Smooth muscle cell (in vitro differentiated cells): Measurements from ENCODE around the gene RGS2. TPM values are rescaled to one million over a fixed set of nuclear protein-coding genes. Genes with fewer than 3 reads are reported as not detected.

Experiments used
- DNase-seq: peaks from one replicate; lab custom pipeline; 2025; ENCODE audit not compliant: unreplicated experiment; lab: John Stamatoyannopoulos, UW
- H2AFZ ChIP-seq: fragments of 200-600 bp; sonication (generic); 2 replicates; pipeline ENCODE4 v1.6.0; 2016; ENCODE audit warnings: antibody characterized with exemption, low read depth, mild to moderate bottlenecking
- H3F3A ChIP-seq: fragments of 200-600 bp; sonication (generic); 2 replicates; pipeline ENCODE4 v1.6.0; 2017; ENCODE audit warnings: antibody characterized with exemption, low read depth
- H3K27ac ChIP-seq: fragments of 200-600 bp; sonication (generic); 2 replicates; pipeline ENCODE4 v1.5.1; 2016; ENCODE audit warnings: low read depth, mild to moderate bottlenecking
- H3K27me3 ChIP-seq: fragments of 200-600 bp; sonication (generic); 2 replicates; pipeline ENCODE4 v1.6.1; 2016; ENCODE audit warnings: low read depth, mild to moderate bottlenecking
- H3K36me3 ChIP-seq: fragments of 200-600 bp; sonication (generic); 2 replicates; pipeline ENCODE4 v1.5.1; 2016; ENCODE audit warnings: low read depth
- H3K4me1 ChIP-seq: fragments of 200-600 bp; sonication (generic); 2 replicates; pipeline ENCODE4 v1.5.1; 2016; ENCODE audit warnings: low read depth
- H3K4me2 ChIP-seq: fragments of 200-600 bp; sonication (generic); 2 replicates; pipeline ENCODE4 v1.6.0; 2016; ENCODE audit warnings: mild to moderate bottlenecking
- H3K4me3 ChIP-seq: fragments of 200-600 bp; sonication (generic); 2 replicates; pipeline ENCODE4 v1.5.1; 2016; ENCODE audit warnings: mild to moderate bottlenecking
- H3K79me2 ChIP-seq: fragments of 200-600 bp; sonication (generic); 2 replicates; pipeline ENCODE4 v1.6.0; 2016; ENCODE audit warnings: low read depth, mild to moderate bottlenecking
- H3K9ac ChIP-seq: fragments of 200-600 bp; sonication (generic); 2 replicates; pipeline ENCODE4 v1.6.0; 2016; ENCODE audit warnings: low read depth
- H3K9me3 ChIP-seq: fragments of 200-600 bp; sonication (generic); replicated peaks from 2 replicates; pipeline ENCODE4 v1.5.1; 2016; ENCODE audit warnings: low read depth
- H4K20me1 ChIP-seq: fragments of 200-600 bp; sonication (generic); 2 replicates; pipeline ENCODE4 v1.6.0; 2016; ENCODE audit warnings: low read depth
- WGBS: methylation state at CpG from one replicate; pipeline ENCODE4 v1.1.7; 2016; ENCODE audit warnings: low lambda C conversion rate; 5-methylcytosine and 5-hydroxymethylcytosine counted together
- polyA plus RNA-seq: library from polyadenylated mRNA; unstranded; fragments of >200 nt; fragmentation: Nextera tagmentation; extraction: Ambion mirVana; gene quantifications from 2 replicates; pipeline ENCODE4 v1.2.1, GENCODE V29; 2016
- total RNA-seq: library from RNA; depleted of rRNA; stranded (reverse); fragments of >200 nt; gene quantifications from 2 replicates; pipeline ENCODE4 v1.2.3, GENCODE V29; 2014
- TF ChIP-seq, protein P1 (sequence below): fragments of 200-600 bp; sonication (generic); IDR thresholded peaks from 2 replicates; pipeline ENCODE4 v1.5.1; 2017; ENCODE audit warnings: borderline replicate concordance, mild to moderate bottlenecking, antibody characterized with exemption; ENCODE audit not compliant: insufficient read depth, poor library complexity, severe bottlenecking

The RGS2 gene
- total and polyA plus RNA-seq, 2 experiments from 2014 or later: 122 to 153 TPM

GRCh38 chr1:192810253-192810880 is 1.5 kb downstream of the RGS2 start:
- no peak overlapping the region for H2AFZ ChIP-seq
- H3K27ac ChIP-seq: peak overlapping the region; percentile 85
- H3K27me3 ChIP-seq: no peaks in the 10 kb centered on the region
- peak overlapping the region; percentile 93 for H3K4me2 ChIP-seq
- no peaks in the 10 kb centered on the region for H3K36me3 ChIP-seq
- peak overlapping the region; percentile 81 for H3K9ac ChIP-seq
- TF ChIP-seq, protein P1, sequence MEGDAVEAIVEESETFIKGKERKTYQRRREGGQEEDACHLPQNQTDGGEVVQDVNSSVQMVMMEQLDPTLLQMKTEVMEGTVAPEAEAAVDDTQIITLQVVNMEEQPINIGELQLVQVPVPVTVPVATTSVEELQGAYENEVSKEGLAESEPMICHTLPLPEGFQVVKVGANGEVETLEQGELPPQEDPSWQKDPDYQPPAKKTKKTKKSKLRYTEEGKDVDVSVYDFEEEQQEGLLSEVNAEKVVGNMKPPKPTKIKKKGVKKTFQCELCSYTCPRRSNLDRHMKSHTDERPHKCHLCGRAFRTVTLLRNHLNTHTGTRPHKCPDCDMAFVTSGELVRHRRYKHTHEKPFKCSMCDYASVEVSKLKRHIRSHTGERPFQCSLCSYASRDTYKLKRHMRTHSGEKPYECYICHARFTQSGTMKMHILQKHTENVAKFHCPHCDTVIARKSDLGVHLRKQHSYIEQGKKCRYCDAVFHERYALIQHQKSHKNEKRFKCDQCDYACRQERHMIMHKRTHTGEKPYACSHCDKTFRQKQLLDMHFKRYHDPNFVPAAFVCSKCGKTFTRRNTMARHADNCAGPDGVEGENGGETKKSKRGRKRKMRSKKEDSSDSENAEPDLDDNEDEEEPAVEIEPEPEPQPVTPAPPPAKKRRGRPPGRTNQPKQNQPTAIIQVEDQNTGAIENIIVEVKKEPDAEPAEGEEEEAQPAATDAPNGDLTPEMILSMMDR: no peak
- H3K9me3 ChIP-seq: no peaks in the 10 kb centered on the region
- DNase-seq: no peak
- peaks cover 26% of the 10 kb centered on the region for H4K20me1 ChIP-seq
- peaks cover 11% of the 10 kb centered on the region for H3F3A ChIP-seq
- H3K4me3 ChIP-seq: peak overlapping the region; percentile 75
- H3K4me1 ChIP-seq: peaks cover 24% of the 10 kb centered on the region
- peaks cover 16% of the 10 kb centered on the region for H3K79me2 ChIP-seq
- WGBS: 26% methylated on average over 5 of the region's 5 CpGs

DNA sequence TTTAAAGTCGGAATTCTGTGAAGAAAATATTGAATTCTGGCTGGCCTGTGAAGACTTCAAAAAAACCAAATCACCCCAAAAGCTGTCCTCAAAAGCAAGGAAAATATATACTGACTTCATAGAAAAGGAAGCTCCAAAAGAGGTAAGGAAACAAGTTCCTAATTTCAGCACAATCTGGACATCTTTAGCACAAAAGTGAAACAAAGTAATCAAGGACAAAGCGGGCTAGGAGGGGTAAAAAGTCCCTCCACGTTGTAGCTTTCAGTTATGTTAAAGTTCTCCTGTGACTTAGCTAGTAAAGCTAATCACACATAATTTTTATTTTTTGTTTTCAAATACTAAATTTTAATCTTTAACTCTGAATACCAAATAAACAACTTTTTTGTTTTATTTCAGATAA is 2.2 kb downstream of the RGS2 start:
- Histone ChIP-seq H3K27ac (peak overlapping the region; percentile 85), H3K4me1 (peaks cover 24% of the 10 kb centered on the region), H3F3A (peaks cover 11% of the 10 kb centered on the region), H3K4me2 (peak overlapping the region; percentile 93), H3K36me3 (no peaks in the 10 kb centered on the region), H2AFZ (no peak overlapping the region), H3K27me3 (no peaks in the 10 kb centered on the region), H3K9ac (no peak overlapping the region), H3K4me3 (peak overlapping the region; percentile 75), H3K79me2 (peaks cover 16% of the 10 kb centered on the region), H3K9me3 (no peaks in the 10 kb centered on the region), H4K20me1 (peaks cover 26% of the 10 kb centered on the region)
- no peak for DNase-seq
- WGBS: 64% methylated on average over 3 of the region's 3 CpGs
- TF ChIP-seq, protein P1: no peak

GRCh38 chr1:192811594-192812239 is 2.9 kb downstream of the RGS2 start:
- Histone ChIP-seq H3K9ac (no peak overlapping the region), H4K20me1 (peaks cover 26% of the 10 kb centered on the region), H3K27ac (no peak overlapping the region), H3K4me2 (peak overlapping the region; percentile 93), H3K4me3 (peak overlapping the region; percentile 75), H2AFZ (no peak overlapping the region), H3F3A (peaks cover 11% of the 10 kb centered on the region), H3K4me1 (peaks cover 24% of the 10 kb centered on the region), H3K79me2 (peaks cover 16% of the 10 kb centered on the region), H3K9me3 (no peaks in the 10 kb centered on the region), H3K36me3 (no peaks in the 10 kb centered on the region), H3K27me3 (no peaks in the 10 kb centered on the region)
- no peak for DNase-seq
- TF ChIP-seq, protein P1: no peak
- 87% methylated on average over 6 of the region's 6 CpGs for WGBS
